AG08395 (cell line): Measurements from ENCODE around the gene ZNF587.

Source experiments
- DNase-seq: peaks from one replicate; pipeline ENCODE4 v3.0.0; 2012; ENCODE audit warnings: mixed read lengths, low spot score

ZNF587 gene

GRCh38 chr19:57887195-57887941, 37.7 kb downstream of the ZNF587 start:
- DNase-seq = no peak

GRCh38 chr19:57888107-57888559, 38.5 kb downstream of the ZNF587 start:
- DNase-seq = no peak

GRCh38 chr19:57888560-57889231, 39.0 kb downstream of the ZNF587 start, which contains the start of gene ZNF814:
ZNF814 (minus strand) TSS chr19:57889037; CDS start chr19:57888802, 235 bp downstream.
- DNase-seq = peak; percentile 73

- DNase-seq = peak; percentile 69
Observed at GRCh38 chr19:57890706-57891105, 41.0 kb downstream of the ZNF587 start.

- DNase-seq = no peak
Observed at GRCh38 chr19:57900311-57900710, 50.7 kb downstream of the ZNF587 start.

- no peak for DNase-seq
Observed at GRCh38 chr19:57903618-57904184, 54.0 kb downstream of the ZNF587 start.

GRCh38 chr19:57905258-57905657, 55.6 kb downstream of the ZNF587 start:
- no peak for DNase-seq

- DNase-seq = no peak
Observed at GRCh38 chr19:57907394-57907793, 57.7 kb downstream of the ZNF587 start.

- DNase-seq = no peak
Observed at GRCh38 chr19:57914531-57914930, 64.9 kb downstream of the ZNF587 start.
